Keratinocyte (primary cell): ENCODE data around the gene PLCL1.

ENCODE experiments used
- EZH2 ChIP-seq: IDR thresholded peaks from one replicate; pipeline ENCODE4 v1.6.1; 2012; ENCODE audit warnings: inconsistent platforms, mild to moderate bottlenecking, low read length, moderate library complexity
- TF ChIP-seq, protein P1 (sequence below), 3 experiments: IDR thresholded peaks in 1 of 3; conservative IDR thresholded peaks in 1 of 3; optimal IDR thresholded peaks in 1 of 3; 2 replicates in 2 of 3; 3 replicates in 1 of 3; pipeline versions ENCODE3 to v1.5.1; 2011; ENCODE audit warnings: low read length in 3 of 3, mild to moderate bottlenecking in 3 of 3, moderate library complexity in 2 of 3, control low read depth in 1 of 3, inconsistent platforms in 1 of 3; ENCODE audit not compliant: insufficient read depth in 2 of 3; ENCODE audit errors: extremely low read depth in 1 of 3

DNA sequence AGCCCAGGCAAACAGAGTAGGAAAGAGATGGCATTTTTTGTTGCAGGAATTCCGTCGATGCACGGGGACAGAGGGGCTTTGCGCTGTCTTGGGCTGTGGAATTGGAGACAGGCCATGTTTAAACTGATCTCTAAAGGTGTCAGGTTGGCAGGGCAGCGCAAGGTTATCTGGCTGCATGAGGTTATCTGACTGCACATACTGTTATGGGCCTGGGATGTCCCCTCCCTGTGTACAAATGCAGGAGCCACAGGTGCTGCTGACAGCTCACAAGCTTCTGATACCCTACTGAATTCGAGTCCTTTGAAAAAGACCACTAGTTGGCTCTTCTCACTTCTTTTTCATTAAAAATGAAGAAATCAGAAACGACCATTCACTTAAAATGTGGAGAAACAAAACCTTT, 255.4 kb downstream of the PLCL1 start:
- TF ChIP-seq, protein P1, sequence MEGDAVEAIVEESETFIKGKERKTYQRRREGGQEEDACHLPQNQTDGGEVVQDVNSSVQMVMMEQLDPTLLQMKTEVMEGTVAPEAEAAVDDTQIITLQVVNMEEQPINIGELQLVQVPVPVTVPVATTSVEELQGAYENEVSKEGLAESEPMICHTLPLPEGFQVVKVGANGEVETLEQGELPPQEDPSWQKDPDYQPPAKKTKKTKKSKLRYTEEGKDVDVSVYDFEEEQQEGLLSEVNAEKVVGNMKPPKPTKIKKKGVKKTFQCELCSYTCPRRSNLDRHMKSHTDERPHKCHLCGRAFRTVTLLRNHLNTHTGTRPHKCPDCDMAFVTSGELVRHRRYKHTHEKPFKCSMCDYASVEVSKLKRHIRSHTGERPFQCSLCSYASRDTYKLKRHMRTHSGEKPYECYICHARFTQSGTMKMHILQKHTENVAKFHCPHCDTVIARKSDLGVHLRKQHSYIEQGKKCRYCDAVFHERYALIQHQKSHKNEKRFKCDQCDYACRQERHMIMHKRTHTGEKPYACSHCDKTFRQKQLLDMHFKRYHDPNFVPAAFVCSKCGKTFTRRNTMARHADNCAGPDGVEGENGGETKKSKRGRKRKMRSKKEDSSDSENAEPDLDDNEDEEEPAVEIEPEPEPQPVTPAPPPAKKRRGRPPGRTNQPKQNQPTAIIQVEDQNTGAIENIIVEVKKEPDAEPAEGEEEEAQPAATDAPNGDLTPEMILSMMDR (optimal IDR thresholded peaks at IDR 0.05 in 1 of 3, IDR thresholded peaks at IDR 0.05 in 1 of 3, conservative IDR thresholded peaks at IDR 0.05 in 1 of 3; ENCODE audit: extremely low read depth in 1 of 3, insufficient read depth in 2 of 3, low read length in 3 of 3) = no peak
- TF ChIP-seq EZH2 = no peak
